ENCODE results near the gene TGM4.

GRCh38 chr3:44910693-44911092 lies 36.3 kb downstream of the TGM4 start:
- TF ChIP-seq CTCF (IDR thresholded peaks at IDR 0.05 in 2 of 3, conservative IDR thresholded peaks at IDR 0.05 in 1 of 3; ENCODE audit: control insufficient read depth in 2 of 3, extremely low read depth in 1 of 3, insufficient read depth in 1 of 3, low read depth in 3 of 3, low read length in 3 of 3) (no peak), E2F4 (IDR thresholded peaks at IDR 0.05; ENCODE audit: low read depth, low read length) (no peak), POLR2A (IDR thresholded peaks at IDR 0.05; ENCODE audit: low read depth, low read length) (no peak), NFXL1 (IDR thresholded peaks at IDR 0.05; ENCODE audit: borderline replicate concordance) (no peak)

Data from GM12878 (cell line).